Stomach (tissue), 4 donors: Measurements from ENCODE around the gene PCDHB6.

Experiments used
- POLR2A ChIP-seq, 4 donors: fragments of 450-650 bp; IDR thresholded peaks; one replicate each; pipeline ENCODE4 v1.6.1; 2016; ENCODE audit warnings: antibody characterized with exemption in 4 of 4, control low read depth in 2 of 4, mild to moderate bottlenecking in 1 of 4, moderate library complexity in 1 of 4
- TF ChIP-seq, protein P1 (sequence below), 7 experiments: fragments of 450-650 bp in 4 of 7; fragments of 200-600 bp in 3 of 7; sonication (generic) in 3 of 7; IDR thresholded peaks; one replicate each; pipeline ENCODE4 v1.5.1; 2016 to 2019; ENCODE audit warnings: antibody characterized with exemption in 7 of 7, control low read depth in 2 of 7, mild to moderate bottlenecking in 1 of 7

DNA sequence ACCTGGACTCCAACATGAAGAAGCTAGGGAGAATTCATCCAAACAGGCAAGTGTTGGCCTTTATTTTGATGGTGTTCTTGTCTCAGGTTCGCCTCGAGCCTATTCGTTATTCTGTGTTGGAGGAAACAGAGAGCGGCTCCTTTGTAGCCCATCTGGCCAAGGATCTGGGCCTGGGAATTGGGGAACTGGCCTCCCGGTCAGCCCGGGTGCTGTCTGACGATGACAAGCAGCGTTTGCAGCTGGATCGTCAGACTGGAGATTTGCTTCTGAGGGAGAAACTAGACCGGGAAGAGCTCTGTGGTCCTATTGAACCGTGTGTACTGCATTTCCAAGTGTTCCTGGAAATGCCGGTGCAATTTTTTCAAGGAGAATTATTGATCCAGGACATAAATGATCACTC lies 27.9 kb upstream of the PCDHB6 start:
- TF ChIP-seq, protein P1, sequence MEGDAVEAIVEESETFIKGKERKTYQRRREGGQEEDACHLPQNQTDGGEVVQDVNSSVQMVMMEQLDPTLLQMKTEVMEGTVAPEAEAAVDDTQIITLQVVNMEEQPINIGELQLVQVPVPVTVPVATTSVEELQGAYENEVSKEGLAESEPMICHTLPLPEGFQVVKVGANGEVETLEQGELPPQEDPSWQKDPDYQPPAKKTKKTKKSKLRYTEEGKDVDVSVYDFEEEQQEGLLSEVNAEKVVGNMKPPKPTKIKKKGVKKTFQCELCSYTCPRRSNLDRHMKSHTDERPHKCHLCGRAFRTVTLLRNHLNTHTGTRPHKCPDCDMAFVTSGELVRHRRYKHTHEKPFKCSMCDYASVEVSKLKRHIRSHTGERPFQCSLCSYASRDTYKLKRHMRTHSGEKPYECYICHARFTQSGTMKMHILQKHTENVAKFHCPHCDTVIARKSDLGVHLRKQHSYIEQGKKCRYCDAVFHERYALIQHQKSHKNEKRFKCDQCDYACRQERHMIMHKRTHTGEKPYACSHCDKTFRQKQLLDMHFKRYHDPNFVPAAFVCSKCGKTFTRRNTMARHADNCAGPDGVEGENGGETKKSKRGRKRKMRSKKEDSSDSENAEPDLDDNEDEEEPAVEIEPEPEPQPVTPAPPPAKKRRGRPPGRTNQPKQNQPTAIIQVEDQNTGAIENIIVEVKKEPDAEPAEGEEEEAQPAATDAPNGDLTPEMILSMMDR (IDR thresholded peaks at IDR 0.05): no peak
- TF ChIP-seq POLR2A (IDR thresholded peaks at IDR 0.05): no peak
